Epithelial cell of proximal tubule (primary cell): ENCODE results near the gene KCNMA1. TPM values are rescaled to one million over a fixed set of nuclear protein-coding genes. Genes with fewer than 3 reads are reported as not detected.

Experiments used
- DNase-seq: peaks from one replicate; pipeline ENCODE4 v3.0.0-alpha.2; 2011; ENCODE audit warnings: low read depth
- H3K4me3 ChIP-seq: 2 replicates; pipeline ENCODE4 v1.5.1; 2011; ENCODE audit warnings: low read depth, mild to moderate bottlenecking, low read length
- total RNA-seq: library from RNA; depleted of rRNA; stranded (reverse); fragments of >200 nt; gene quantifications from 2 replicates; pipeline ENCODE4 v1.2.3, GENCODE V29; 2015
- TF ChIP-seq, protein P1 (sequence below): conservative IDR thresholded peaks from 2 replicates; pipeline ENCODE4 v1.5.1; 2012; ENCODE audit warnings: low read depth, mild to moderate bottlenecking, low read length

KCNMA1 gene
- total RNA-seq, 1 donor from 2014 or later: 12.5 TPM

DNA sequence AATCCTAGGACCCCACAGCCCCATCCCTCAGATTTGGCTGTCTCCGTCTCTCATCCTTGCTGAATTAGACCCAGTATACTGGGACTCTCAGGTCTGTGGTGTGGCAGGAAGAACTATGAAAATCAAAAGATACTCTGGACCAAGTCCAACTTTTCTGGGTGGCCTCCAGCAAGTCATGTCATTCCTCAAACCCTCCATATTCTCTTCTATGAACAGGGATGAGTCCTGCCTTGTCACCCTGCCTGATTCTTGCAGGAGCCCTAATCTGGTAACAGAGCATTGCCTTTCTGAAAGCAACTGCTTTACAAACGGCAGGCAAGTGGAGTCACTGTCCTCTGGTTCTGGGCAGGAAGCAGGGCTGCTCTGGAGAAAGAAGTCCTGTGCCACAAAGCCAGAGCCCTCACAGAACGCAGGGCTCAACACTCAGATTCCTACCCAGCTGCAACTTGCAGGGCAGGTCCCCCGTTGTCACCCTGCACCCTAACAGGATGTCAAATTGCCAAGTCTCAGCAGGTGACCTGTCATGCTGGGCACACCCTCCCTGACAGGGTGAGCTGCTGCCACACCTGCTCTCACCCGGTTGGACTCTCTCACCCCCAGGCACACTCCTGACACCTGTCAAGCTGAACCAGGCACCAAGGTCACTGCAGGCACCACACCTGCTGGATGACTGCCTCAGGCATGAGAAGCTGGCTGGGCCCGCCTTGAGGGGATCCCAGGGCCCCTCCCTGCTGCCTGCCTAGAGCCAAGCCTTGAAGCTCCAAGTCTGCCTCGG, 227.7 kb downstream of the KCNMA1 start:
- DNase-seq: no peak

DNA sequence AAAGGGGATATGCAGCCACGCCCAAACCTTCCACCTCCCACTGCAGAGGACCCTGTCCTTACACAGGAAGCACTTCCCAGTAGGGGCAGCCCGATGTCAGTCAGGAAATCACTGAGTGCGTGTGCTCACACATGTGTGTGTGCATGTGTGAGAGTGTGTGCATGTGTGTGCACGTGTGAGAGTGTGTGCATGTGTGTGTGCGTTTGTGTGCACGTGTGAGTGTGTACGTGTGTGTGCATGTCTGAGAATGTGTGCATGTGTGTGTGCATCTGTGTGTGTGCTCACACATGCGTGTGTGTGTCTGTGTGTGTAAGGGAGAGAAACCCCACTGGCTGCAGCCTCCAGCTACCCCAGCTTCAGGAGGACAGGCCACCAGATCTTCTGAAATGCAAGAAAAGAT, 229.3 kb downstream of the KCNMA1 start:
- no peak overlapping the region for H3K4me3 ChIP-seq
- DNase-seq: no peak
- TF ChIP-seq, protein P1, sequence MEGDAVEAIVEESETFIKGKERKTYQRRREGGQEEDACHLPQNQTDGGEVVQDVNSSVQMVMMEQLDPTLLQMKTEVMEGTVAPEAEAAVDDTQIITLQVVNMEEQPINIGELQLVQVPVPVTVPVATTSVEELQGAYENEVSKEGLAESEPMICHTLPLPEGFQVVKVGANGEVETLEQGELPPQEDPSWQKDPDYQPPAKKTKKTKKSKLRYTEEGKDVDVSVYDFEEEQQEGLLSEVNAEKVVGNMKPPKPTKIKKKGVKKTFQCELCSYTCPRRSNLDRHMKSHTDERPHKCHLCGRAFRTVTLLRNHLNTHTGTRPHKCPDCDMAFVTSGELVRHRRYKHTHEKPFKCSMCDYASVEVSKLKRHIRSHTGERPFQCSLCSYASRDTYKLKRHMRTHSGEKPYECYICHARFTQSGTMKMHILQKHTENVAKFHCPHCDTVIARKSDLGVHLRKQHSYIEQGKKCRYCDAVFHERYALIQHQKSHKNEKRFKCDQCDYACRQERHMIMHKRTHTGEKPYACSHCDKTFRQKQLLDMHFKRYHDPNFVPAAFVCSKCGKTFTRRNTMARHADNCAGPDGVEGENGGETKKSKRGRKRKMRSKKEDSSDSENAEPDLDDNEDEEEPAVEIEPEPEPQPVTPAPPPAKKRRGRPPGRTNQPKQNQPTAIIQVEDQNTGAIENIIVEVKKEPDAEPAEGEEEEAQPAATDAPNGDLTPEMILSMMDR: no peak

More for the DNA sequence above, 227.7 kb downstream of the KCNMA1 start:
- H3K4me3 ChIP-seq: no peak overlapping the region
- TF ChIP-seq, protein P1: no peak

DNA sequence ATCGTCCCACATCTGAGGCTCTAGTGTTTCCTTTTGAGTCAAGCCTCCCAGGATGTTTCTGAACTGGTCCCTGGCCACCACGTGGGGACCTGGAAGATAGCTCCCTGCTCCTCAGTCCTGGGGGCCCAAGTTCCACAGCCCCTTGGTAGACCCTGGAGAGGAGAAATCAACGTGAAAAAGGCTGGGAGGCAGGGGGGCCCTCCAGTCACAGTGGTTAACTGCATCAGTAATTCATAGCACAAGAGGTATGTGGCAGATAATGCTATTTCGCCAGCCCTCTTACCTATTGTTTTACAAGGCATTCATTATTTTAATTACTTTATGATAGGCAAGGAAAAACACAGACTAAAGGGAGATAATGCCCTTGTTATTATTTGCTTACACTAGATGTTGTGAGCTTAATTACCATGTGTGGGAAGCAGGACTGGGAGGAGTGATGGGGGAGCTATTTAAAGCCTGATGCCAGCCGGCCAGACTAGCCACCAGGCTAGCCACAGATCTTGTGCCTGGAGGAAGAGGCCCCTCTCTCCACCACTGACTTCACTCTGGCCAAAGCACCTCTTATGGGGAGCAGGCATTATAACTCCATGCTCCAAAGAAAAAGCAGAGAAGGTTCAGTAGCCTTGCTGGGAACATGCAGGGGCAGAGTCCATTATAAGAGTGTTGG, 230.7 kb downstream of the KCNMA1 start:
- no peak overlapping the region for H3K4me3 ChIP-seq
- TF ChIP-seq, protein P1: no peak
- no peak for DNase-seq

GRCh38 chr10:77405771-77406241, 231.8 kb downstream of the KCNMA1 start:
- DNase-seq: no peak
- TF ChIP-seq, protein P1: no peak
- H3K4me3 ChIP-seq: no peak overlapping the region

DNA sequence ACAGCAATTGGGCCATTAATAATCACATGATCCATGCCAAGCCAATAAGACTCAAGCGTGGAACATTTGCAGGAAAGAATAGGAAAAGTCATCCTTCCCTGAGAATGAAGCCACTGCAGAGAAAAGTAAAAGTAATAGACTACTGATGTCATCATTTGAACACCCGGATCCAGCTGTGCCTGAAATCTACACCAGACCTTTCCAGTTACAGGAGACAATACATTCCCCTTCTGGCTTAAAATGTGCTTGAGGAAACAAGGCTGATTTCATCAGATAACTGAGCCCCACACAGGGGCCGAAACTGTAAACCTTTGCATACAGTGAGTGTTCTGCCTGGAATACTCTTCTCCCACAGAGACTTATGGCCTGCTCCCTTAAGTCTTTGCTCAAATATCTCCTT, 232.8 kb downstream of the KCNMA1 start:
- no peak overlapping the region for H3K4me3 ChIP-seq

DNA sequence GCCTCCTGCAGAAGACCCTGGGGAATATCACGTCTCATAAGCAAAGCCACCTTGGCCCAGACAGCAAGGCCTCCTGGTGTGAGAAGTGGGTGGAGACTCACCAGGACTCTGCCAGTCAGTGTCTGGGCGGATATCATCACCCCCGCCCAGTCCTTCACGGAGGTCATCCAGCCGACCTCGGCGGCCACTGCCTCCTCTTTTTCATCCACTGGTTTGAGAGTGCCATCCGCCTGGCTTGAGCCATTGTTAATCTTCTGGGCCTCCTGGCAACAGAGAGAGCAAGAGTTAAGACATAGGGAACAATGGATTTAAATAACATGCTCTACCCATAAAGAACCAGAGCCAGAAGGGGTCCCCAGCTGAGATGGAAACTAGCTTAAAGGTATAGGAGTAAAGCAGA, 233.8 kb downstream of the KCNMA1 start:
- TF ChIP-seq, protein P1: no peak
- no peak overlapping the region for H3K4me3 ChIP-seq
- no peak for DNase-seq

More for the DNA sequence above, 232.8 kb downstream of the KCNMA1 start:
- TF ChIP-seq, protein P1: no peak
- no peak for DNase-seq

DNA sequence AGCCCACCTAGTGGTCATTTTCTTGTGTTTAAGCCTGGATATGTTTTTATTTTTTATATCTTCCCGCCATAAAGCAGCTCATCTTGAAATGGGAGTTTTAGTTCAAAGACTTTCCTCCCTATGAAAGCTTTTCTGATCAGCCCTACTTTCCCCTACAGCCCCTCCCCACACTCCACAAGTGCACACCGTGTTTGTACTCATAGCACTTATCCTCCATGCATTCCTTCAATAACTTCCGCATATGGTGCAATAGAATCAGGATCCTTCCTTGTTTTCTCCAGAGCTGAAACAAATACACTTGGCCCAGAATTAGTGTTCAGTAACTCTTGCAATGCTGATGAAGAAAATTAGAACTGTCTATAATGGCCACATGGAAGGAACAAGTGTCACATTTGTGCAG, 235.9 kb downstream of the KCNMA1 start:
- TF ChIP-seq, protein P1: no peak
- H3K4me3 ChIP-seq: no peak overlapping the region
- no peak for DNase-seq
